Spleen (tissue), 7 donors: ENCODE measurements around the gene NRG3.

Experiments used
- CTCF ChIP-seq, 11 experiments: fragments of 200-600 bp in 7 of 11; fragments of 450-650 bp in 4 of 11; sonication (generic) in 4 of 11; IDR thresholded peaks in 8 of 11; conservative IDR thresholded peaks in 3 of 11; 1 replicate in 7 of 11; 2 replicates in 4 of 11; pipeline versions ENCODE4 v1.4.0 to v1.8.0; 2016 to 2021; ENCODE audit warnings: antibody characterized with exemption in 11 of 11, inconsistent platforms in 4 of 11, mild to moderate bottlenecking in 1 of 11
- POLR2A ChIP-seq, 3 donors: fragments of 450-650 bp; IDR thresholded peaks; one replicate each; pipeline ENCODE4 v1.5.1; 2017; ENCODE audit warnings: antibody characterized with exemption in 3 of 3, mild to moderate bottlenecking in 1 of 3
- POLR2AphosphoS5 ChIP-seq, 3 donors: sonication (generic); formaldehyde crosslinking; IDR thresholded peaks; one replicate each; pipeline ENCODE4 v1.5.1; 2017; ENCODE audit warnings: antibody characterized with exemption in 3 of 3
- donor health status: DM: no; HTN: no; CAD: no; lungs with moderate emphysema.
- donor health status: DM: no; HTN: no; CAD: no.
- donor health status: DM: no; HTN: no; CAD: no.

- TF ChIP-seq CTCF (IDR thresholded peaks at IDR 0.05 in 8 of 11, conservative IDR thresholded peaks at IDR 0.05 in 3 of 11) (no peak), POLR2A (IDR thresholded peaks at IDR 0.05) (no peak), POLR2AphosphoS5 (IDR thresholded peaks at IDR 0.05) (no peak)
Observed at GRCh38 chr10:82394122-82394521, 519.1 kb downstream of the NRG3 start.
